Stimulated activated memory B cell treated with anti-CD40 and anti-IgM and Interleukin-4, amounts not matched to agents 10 μg/mL and 1 μg/mL and 100 μg/mL, for 72 hours (primary cell): ENCODE measurements around the gene MNAT1.

Experiments used
- ATAC-seq: fragments of 150-1000 bp; cut with Tn5 transposase; 2 replicates; pipeline ENCODE4 v1.10.0; 2021
- H3K27ac Mint-ChIP-seq: one replicate; pipeline ENCODE4 v1.8.0; 2022; ENCODE audit warnings: mild to moderate bottlenecking, mixed read lengths
- H3K27me3 Mint-ChIP-seq: one replicate; pipeline ENCODE4 v1.8.0; 2022; ENCODE audit warnings: mixed read lengths
- H3K36me3 Mint-ChIP-seq: one replicate; pipeline ENCODE4 v1.8.0; 2022; ENCODE audit warnings: mixed read lengths
- H3K4me1 Mint-ChIP-seq: one replicate; pipeline ENCODE4 v1.8.0; 2022; ENCODE audit warnings: mixed read lengths
- H3K4me3 Mint-ChIP-seq: one replicate; pipeline ENCODE4 v1.8.0; 2022; ENCODE audit warnings: mild to moderate bottlenecking, moderate library complexity, mixed read lengths
- H3K9me3 Mint-ChIP-seq: one replicate; pipeline ENCODE4 v1.8.0; 2022; ENCODE audit warnings: mixed read lengths

Gene MNAT1

GRCh38 chr14:60935319-60935718, 200.8 kb downstream of the MNAT1 start:
- Mint-ChIP-seq H3K9me3 (no peaks in the 10 kb centered on the region), H3K4me3 (no peak overlapping the region), H3K36me3 (peaks cover 24% of the 10 kb centered on the region), H3K27me3 (no peaks in the 10 kb centered on the region), H3K4me1 (peaks cover 4% of the 10 kb centered on the region), H3K27ac (no peak overlapping the region)
- no peak for ATAC-seq

GRCh38 chr14:60943637-60944032, 209.1 kb downstream of the MNAT1 start:
- no peaks in the 10 kb centered on the region for H3K27me3 Mint-ChIP-seq
- no peak overlapping the region for H3K27ac Mint-ChIP-seq
- H3K4me3 Mint-ChIP-seq, result no peak overlapping the region
- peaks cover 3% of the 10 kb centered on the region for H3K9me3 Mint-ChIP-seq
- no peak for ATAC-seq
- peaks cover 16% of the 10 kb centered on the region for H3K4me1 Mint-ChIP-seq
- peaks cover 33% of the 10 kb centered on the region for H3K36me3 Mint-ChIP-seq

GRCh38 chr14:60944204-60944603, 209.6 kb downstream of the MNAT1 start:
- no peak for ATAC-seq
- peaks cover 28% of the 10 kb centered on the region for H3K36me3 Mint-ChIP-seq
- no peaks in the 10 kb centered on the region for H3K27me3 Mint-ChIP-seq
- no peak overlapping the region for H3K4me3 Mint-ChIP-seq
- peaks cover 15% of the 10 kb centered on the region for H3K4me1 Mint-ChIP-seq
- H3K9me3 Mint-ChIP-seq, result peaks cover 3% of the 10 kb centered on the region
- H3K27ac Mint-ChIP-seq, result no peak overlapping the region

GRCh38 chr14:60945984-60946383, 211.4 kb downstream of the MNAT1 start:
- Mint-ChIP-seq H3K9me3 (peaks cover 3% of the 10 kb centered on the region), H3K27me3 (no peaks in the 10 kb centered on the region), H3K4me3 (no peak overlapping the region), H3K36me3 (peaks cover 25% of the 10 kb centered on the region), H3K4me1 (peaks cover 12% of the 10 kb centered on the region), H3K27ac (peak overlapping the region; percentile 22)
- ATAC-seq, result no peak

- Mint-ChIP-seq H3K36me3 (peaks cover 19% of the 10 kb centered on the region), H3K27me3 (no peaks in the 10 kb centered on the region), H3K9me3 (peaks cover 3% of the 10 kb centered on the region), H3K4me1 (peaks cover 12% of the 10 kb centered on the region), H3K27ac (peak overlapping the region; percentile 22), H3K4me3 (no peak overlapping the region)
- no peak for ATAC-seq
Observed at GRCh38 chr14:60946773-60947172, 212.2 kb downstream of the MNAT1 start.

- H3K27ac Mint-ChIP-seq, result no peak overlapping the region
- H3K4me1 Mint-ChIP-seq, result no peaks in the 10 kb centered on the region
- H3K9me3 Mint-ChIP-seq, result peaks cover 12% of the 10 kb centered on the region
- peaks cover 20% of the 10 kb centered on the region for H3K36me3 Mint-ChIP-seq
- no peak overlapping the region for H3K4me3 Mint-ChIP-seq
- no peaks in the 10 kb centered on the region for H3K27me3 Mint-ChIP-seq
- no peak for ATAC-seq
Observed at GRCh38 chr14:60951776-60952435, 217.3 kb downstream of the MNAT1 start.

GRCh38 chr14:60956202-60956601, 221.6 kb downstream of the MNAT1 start:
- no peaks in the 10 kb centered on the region for H3K4me1 Mint-ChIP-seq
- peaks cover 52% of the 10 kb centered on the region for H3K36me3 Mint-ChIP-seq
- H3K27me3 Mint-ChIP-seq, result no peaks in the 10 kb centered on the region
- peaks cover 28% of the 10 kb centered on the region for H3K9me3 Mint-ChIP-seq
- H3K4me3 Mint-ChIP-seq, result no peak overlapping the region
- ATAC-seq, result no peak
- no peak overlapping the region for H3K27ac Mint-ChIP-seq

- peaks cover 57% of the 10 kb centered on the region for H3K36me3 Mint-ChIP-seq
- ATAC-seq, result no peak
- H3K27me3 Mint-ChIP-seq, result no peaks in the 10 kb centered on the region
- no peak overlapping the region for H3K27ac Mint-ChIP-seq
- no peaks in the 10 kb centered on the region for H3K4me1 Mint-ChIP-seq
- no peak overlapping the region for H3K4me3 Mint-ChIP-seq
- H3K9me3 Mint-ChIP-seq, result peaks cover 28% of the 10 kb centered on the region
Observed at GRCh38 chr14:60956632-60957031, 222.1 kb downstream of the MNAT1 start.

- no peak for ATAC-seq
- H3K9me3 Mint-ChIP-seq, result peaks cover 28% of the 10 kb centered on the region
- no peak overlapping the region for H3K4me3 Mint-ChIP-seq
- H3K27me3 Mint-ChIP-seq, result no peaks in the 10 kb centered on the region
- H3K4me1 Mint-ChIP-seq, result no peaks in the 10 kb centered on the region
- H3K36me3 Mint-ChIP-seq, result peaks cover 57% of the 10 kb centered on the region
- H3K27ac Mint-ChIP-seq, result no peak overlapping the region
Observed at GRCh38 chr14:60958146-60958545, 223.6 kb downstream of the MNAT1 start.

- ATAC-seq, result no peak
- Mint-ChIP-seq H3K27me3 (no peaks in the 10 kb centered on the region), H3K27ac (no peak overlapping the region), H3K4me1 (no peaks in the 10 kb centered on the region), H3K4me3 (no peak overlapping the region), H3K9me3 (peaks cover 9% of the 10 kb centered on the region), H3K36me3 (peaks cover 28% of the 10 kb centered on the region)
Observed at GRCh38 chr14:60963761-60964160, 229.2 kb downstream of the MNAT1 start.

- Mint-ChIP-seq H3K4me1 (no peaks in the 10 kb centered on the region), H3K9me3 (peaks cover 5% of the 10 kb centered on the region), H3K27ac (no peak overlapping the region), H3K4me3 (no peak overlapping the region), H3K36me3 (peaks cover 17% of the 10 kb centered on the region), H3K27me3 (no peaks in the 10 kb centered on the region)
- ATAC-seq, result no peak
Observed at GRCh38 chr14:60964904-60965303, 230.3 kb downstream of the MNAT1 start.

GRCh38 chr14:60965402-60965801, 230.8 kb downstream of the MNAT1 start:
- Mint-ChIP-seq H3K27ac (no peak overlapping the region), H3K4me3 (no peak overlapping the region), H3K27me3 (no peaks in the 10 kb centered on the region), H3K4me1 (no peaks in the 10 kb centered on the region), H3K36me3 (peaks cover 12% of the 10 kb centered on the region), H3K9me3 (peaks cover 3% of the 10 kb centered on the region)
- ATAC-seq, result no peak

GRCh38 chr14:60968099-60968498, 233.5 kb downstream of the MNAT1 start:
- ATAC-seq, result no peak
- no peaks in the 10 kb centered on the region for H3K9me3 Mint-ChIP-seq

GRCh38 chr14:60968671-60969070, 234.1 kb downstream of the MNAT1 start:
- ATAC-seq, result no peak
- no peaks in the 10 kb centered on the region for H3K4me1 Mint-ChIP-seq
- H3K27me3 Mint-ChIP-seq, result no peaks in the 10 kb centered on the region
- no peak overlapping the region for H3K27ac Mint-ChIP-seq
- H3K9me3 Mint-ChIP-seq, result no peaks in the 10 kb centered on the region
- peaks cover 12% of the 10 kb centered on the region for H3K36me3 Mint-ChIP-seq
- H3K4me3 Mint-ChIP-seq, result no peak overlapping the region

More at GRCh38 chr14:60968099-60968498, 233.5 kb downstream of the MNAT1 start:
- H3K27me3 Mint-ChIP-seq, result no peaks in the 10 kb centered on the region
- H3K27ac Mint-ChIP-seq, result no peak overlapping the region
- H3K4me1 Mint-ChIP-seq, result no peaks in the 10 kb centered on the region
- peaks cover 9% of the 10 kb centered on the region for H3K36me3 Mint-ChIP-seq
- H3K4me3 Mint-ChIP-seq, result no peak overlapping the region

- no peak for ATAC-seq
- no peak overlapping the region for H3K27ac Mint-ChIP-seq
Observed at GRCh38 chr14:60970146-60970545, 235.6 kb downstream of the MNAT1 start.

GRCh38 chr14:60971271-60971670, 236.7 kb downstream of the MNAT1 start:
- H3K27ac Mint-ChIP-seq, result no peak overlapping the region
- H3K4me1 Mint-ChIP-seq, result no peaks in the 10 kb centered on the region
- no peaks in the 10 kb centered on the region for H3K9me3 Mint-ChIP-seq
- peaks cover 13% of the 10 kb centered on the region for H3K36me3 Mint-ChIP-seq
- no peaks in the 10 kb centered on the region for H3K27me3 Mint-ChIP-seq
- ATAC-seq, result no peak
- no peak overlapping the region for H3K4me3 Mint-ChIP-seq

More at GRCh38 chr14:60970146-60970545, 235.6 kb downstream of the MNAT1 start:
- H3K27me3 Mint-ChIP-seq, result no peaks in the 10 kb centered on the region
- H3K36me3 Mint-ChIP-seq, result peaks cover 12% of the 10 kb centered on the region
- no peaks in the 10 kb centered on the region for H3K9me3 Mint-ChIP-seq
- no peak overlapping the region for H3K4me3 Mint-ChIP-seq
- H3K4me1 Mint-ChIP-seq, result no peaks in the 10 kb centered on the region
